Esophagus squamous epithelium (tissue), 5 donors: ENCODE data around the gene OR8K3. TPM values are rescaled to one million over a fixed set of nuclear protein-coding genes. Genes with fewer than 3 reads are reported as not detected.

ENCODE experiments used
- DNase-seq: peaks from one replicate; lab custom pipeline; 2025; lab: John Stamatoyannopoulos, UW
- H3K27ac ChIP-seq, 4 donors: fragments of 200-600 bp; sonication (generic); one replicate each; pipeline ENCODE4 v1.5.1; 2016 to 2019; ENCODE audit warnings: mild to moderate bottlenecking in 1 of 4
- H3K27me3 ChIP-seq, 4 donors: fragments of 200-600 bp; sonication (generic); 1 replicate in 3 of 4; 2 replicates in 1 of 4; pipeline versions ENCODE4 v1.5.1 to v1.6.0; 2017 to 2021; ENCODE audit warnings: antibody characterized with exemption in 1 of 4
- H3K36me3 ChIP-seq, 3 donors: fragments of 200-600 bp; sonication (generic); one replicate each; pipeline ENCODE4 v1.5.1; 2016 to 2019
- H3K4me1 ChIP-seq, 3 donors: fragments of 200-600 bp; sonication (generic); one replicate each; pipeline ENCODE4 v1.5.1; 2017 to 2019
- H3K4me3 ChIP-seq, 4 donors: fragments of 200-600 bp; sonication (generic); 1 replicate in 3 of 4; 2 replicates in 1 of 4; pipeline ENCODE4 v1.5.1; 2016 to 2019; ENCODE audit warnings: mild to moderate bottlenecking in 2 of 4, moderate library complexity in 1 of 4
- H3K9me3 ChIP-seq, 3 donors: fragments of 200-600 bp; sonication (generic); one replicate each; pipeline ENCODE4 v1.5.1; 2016 to 2019
- CTCF ChIP-seq, 6 experiments: fragments of 450-650 bp in 4 of 6; fragments of 200-600 bp in 2 of 6; sonication (generic) in 2 of 6; IDR thresholded peaks; one replicate each; pipeline ENCODE4 v1.5.1; 2016 to 2019; ENCODE audit warnings: antibody characterized with exemption in 6 of 6, mild to moderate bottlenecking in 4 of 6, moderate library complexity in 4 of 6
- POLR2A ChIP-seq, 4 donors: fragments of 450-650 bp; IDR thresholded peaks; one replicate each; pipeline ENCODE4 v1.6.1; 2017; ENCODE audit warnings: antibody characterized with exemption in 4 of 4, mild to moderate bottlenecking in 4 of 4, moderate library complexity in 3 of 4
- WGBS, 2 donors: methylation state at CpG; one replicate each; pipeline ENCODE4 v1.1.5; 2018; 5-methylcytosine and 5-hydroxymethylcytosine counted together
- intact Hi-C: fragments of 100-400 bp; cut with DNase I; formaldehyde crosslinking; loops from one replicate; pipeline ENCODE4 v1.15.0; 2022
- total RNA-seq, 4 donors: library from RNA; depleted of rRNA; stranded (reverse); fragments of >200 nt; gene quantifications; one replicate each; pipeline ENCODE4 v1.1.0, GENCODE V29; 2016
- donor health status: DM: yes; HTN: yes; CAD: no.

OR8K3 gene
- total RNA-seq, 4 donors from 2014 or later: not detected

GRCh38 chr11:56331861-56332491 lies 17.0 kb downstream of the OR8K3 start:
- intact Hi-C loops: no loop called here
- 85 to 100% methylated on average over 8 to 9 of the region's 34 CpGs for WGBS, 2 donors

GRCh38 chr11:56333156-56333555 lies 18.2 kb downstream of the OR8K3 start:
- H3K4me3 ChIP-seq: no peak overlapping the region
- no peaks in the 10 kb centered on the region for H3K27me3 ChIP-seq
- TF ChIP-seq POLR2A (IDR thresholded peaks at IDR 0.05): no peak
- no peak for TF ChIP-seq CTCF (IDR thresholded peaks at IDR 0.05)
- intact Hi-C loops: no loop called here
- H3K36me3 ChIP-seq: no peaks in the 10 kb centered on the region
- no peak overlapping the region for H3K27ac ChIP-seq
- WGBS, 2 donors: 61 to 62% methylated on average over 3 of the region's 3 CpGs
- no peak for DNase-seq
- no peaks in the 10 kb centered on the region for H3K4me1 ChIP-seq
- peaks cover 0 to 20% (median 0%) of the 10 kb centered on the region in 3 donors for H3K9me3 ChIP-seq

More at GRCh38 chr11:56331861-56332491, 17.0 kb downstream of the OR8K3 start:
- Histone ChIP-seq H3K36me3 (no peaks in the 10 kb centered on the region), H3K4me1 (no peaks in the 10 kb centered on the region), H3K4me3 (no peak overlapping the region), H3K27me3 (no peaks in the 10 kb centered on the region), H3K27ac (no peak overlapping the region), H3K9me3 (peaks cover 0 to 16% (median 0%) of the 10 kb centered on the region in 3 donors)
- DNase-seq: no peak
- TF ChIP-seq CTCF (IDR thresholded peaks at IDR 0.05) (no peak), POLR2A (IDR thresholded peaks at IDR 0.05) (no peak)

- no peaks in the 10 kb centered on the region for H3K4me1 ChIP-seq
- no peak overlapping the region for H3K27ac ChIP-seq
- no peaks in the 10 kb centered on the region for H3K36me3 ChIP-seq
- no peak overlapping the region for H3K4me3 ChIP-seq
- H3K9me3 ChIP-seq: peaks cover 0 to 8% (median 0%) of the 10 kb centered on the region in 3 donors
- no peak for TF ChIP-seq POLR2A (IDR thresholded peaks at IDR 0.05)
- no peak for TF ChIP-seq CTCF (IDR thresholded peaks at IDR 0.05)
- H3K27me3 ChIP-seq: no peaks in the 10 kb centered on the region
- intact Hi-C loops: no loop called here
- no peak for DNase-seq
Observed at GRCh38 chr11:56340289-56340688, 25.3 kb downstream of the OR8K3 start.

GRCh38 chr11:56345739-56346138 lies 30.8 kb downstream of the OR8K3 start, which contains the start of gene OR8K1:
Gene OR8K1 (plus strand): TSS chr11:56346039. CDS start chr11:56346039, 0 bp downstream.
- H3K27me3 ChIP-seq: no peaks in the 10 kb centered on the region
- DNase-seq: no peak
- H3K9me3 ChIP-seq: no peaks in the 10 kb centered on the region
- no peak within 1 kb of the TSS for H3K4me3 ChIP-seq
- TF ChIP-seq POLR2A (IDR thresholded peaks at IDR 0.05): no peak
- intact Hi-C loops: no loop called here
- H3K36me3 ChIP-seq: no peaks in the 10 kb centered on the region
- H3K4me1 ChIP-seq: no peaks in the 10 kb centered on the region
- WGBS, 2 donors: 75 to 82% methylated on average over 1 of the region's 1 CpG
- H3K27ac ChIP-seq: no peak within 1 kb of the TSS

GRCh38 chr11:56353991-56354390 lies 39.0 kb downstream of the OR8K3 start, which contains the start of gene OR8J1:
Gene OR8J1 (plus strand): TSS chr11:56354291. CDS start chr11:56360247, 5,956 bp downstream.
- no peak within 1 kb of the TSS for H3K4me3 ChIP-seq
- H3K36me3 ChIP-seq: no peaks in the 10 kb centered on the region
- no peak for DNase-seq
- 77 to 81% methylated on average over 2 of the region's 2 CpGs for WGBS, 2 donors
- no peaks in the 10 kb centered on the region for H3K4me1 ChIP-seq
- H3K9me3 ChIP-seq: no peaks in the 10 kb centered on the region
- H3K27me3 ChIP-seq: no peaks in the 10 kb centered on the region
- no peak for TF ChIP-seq CTCF (IDR thresholded peaks at IDR 0.05)
- TF ChIP-seq POLR2A (IDR thresholded peaks at IDR 0.05): no peak
- intact Hi-C loops: no loop called here
- H3K27ac ChIP-seq: no peak within 1 kb of the TSS

Other genes with a start within 250 kb of the OR8K3 start
- gene OR8I2, start 221.8 kb upstream of the OR8K3 start, total RNA-seq: not detected
- gene OR8H2, start 211.5 kb upstream of the OR8K3 start, total RNA-seq: not detected
- not detected for gene OR8H3, start 192.8 kb upstream of the OR8K3 start, total RNA-seq
- not detected for gene OR8J3, start 174.9 kb upstream of the OR8K3 start, total RNA-seq
- not detected for gene OR8K5, start 154.8 kb upstream of the OR8K3 start, total RNA-seq
- gene OR5J2, start 138.5 kb upstream of the OR8K3 start, total RNA-seq: not detected
- gene OR5T2, start 80.9 kb upstream of the OR8K3 start, total RNA-seq: not detected
- gene OR5T3, start 62.9 kb upstream of the OR8K3 start, total RNA-seq: not detected
- not detected for gene OR5T1, start 41.0 kb upstream of the OR8K3 start, total RNA-seq
- not detected for gene OR8H1, start 22.9 kb upstream of the OR8K3 start, total RNA-seq
- not detected for gene OR8K1, start 30.9 kb downstream of the OR8K3 start, total RNA-seq
- not detected for gene OR8J1, start 39.1 kb downstream of the OR8K3 start, total RNA-seq
- gene OR8U1, start 60.5 kb downstream of the OR8K3 start, total RNA-seq: not detected
- gene OR5AL1, start 97.6 kb downstream of the OR8K3 start, total RNA-seq: not detected
- gene OR5M3, start 158.2 kb downstream of the OR8K3 start, total RNA-seq: not detected
- gene OR5M8, start 176.2 kb downstream of the OR8K3 start, total RNA-seq: not detected
- gene OR5M11, start 228.1 kb downstream of the OR8K3 start, total RNA-seq: not detected